ENCODE results near the gene SPON2.

- TF ChIP-seq TAF1 (IDR thresholded peaks at IDR 0.05; ENCODE audit: borderline replicate concordance, insufficient read depth, low read length) (no peak), FOXP2 (optimal IDR thresholded peaks at IDR 0.05; ENCODE audit: borderline replicate concordance, extremely low read depth, extremely low read length, insufficient read depth) (no peak), POLR2AphosphoS5 (IDR thresholded peaks at IDR 0.05; ENCODE audit: low read depth, low read length) (no peak), SIN3A (IDR thresholded peaks at IDR 0.05; ENCODE audit: borderline replicate concordance, insufficient read depth, low read length) (no peak)
- TF ChIP-seq, protein P1, sequence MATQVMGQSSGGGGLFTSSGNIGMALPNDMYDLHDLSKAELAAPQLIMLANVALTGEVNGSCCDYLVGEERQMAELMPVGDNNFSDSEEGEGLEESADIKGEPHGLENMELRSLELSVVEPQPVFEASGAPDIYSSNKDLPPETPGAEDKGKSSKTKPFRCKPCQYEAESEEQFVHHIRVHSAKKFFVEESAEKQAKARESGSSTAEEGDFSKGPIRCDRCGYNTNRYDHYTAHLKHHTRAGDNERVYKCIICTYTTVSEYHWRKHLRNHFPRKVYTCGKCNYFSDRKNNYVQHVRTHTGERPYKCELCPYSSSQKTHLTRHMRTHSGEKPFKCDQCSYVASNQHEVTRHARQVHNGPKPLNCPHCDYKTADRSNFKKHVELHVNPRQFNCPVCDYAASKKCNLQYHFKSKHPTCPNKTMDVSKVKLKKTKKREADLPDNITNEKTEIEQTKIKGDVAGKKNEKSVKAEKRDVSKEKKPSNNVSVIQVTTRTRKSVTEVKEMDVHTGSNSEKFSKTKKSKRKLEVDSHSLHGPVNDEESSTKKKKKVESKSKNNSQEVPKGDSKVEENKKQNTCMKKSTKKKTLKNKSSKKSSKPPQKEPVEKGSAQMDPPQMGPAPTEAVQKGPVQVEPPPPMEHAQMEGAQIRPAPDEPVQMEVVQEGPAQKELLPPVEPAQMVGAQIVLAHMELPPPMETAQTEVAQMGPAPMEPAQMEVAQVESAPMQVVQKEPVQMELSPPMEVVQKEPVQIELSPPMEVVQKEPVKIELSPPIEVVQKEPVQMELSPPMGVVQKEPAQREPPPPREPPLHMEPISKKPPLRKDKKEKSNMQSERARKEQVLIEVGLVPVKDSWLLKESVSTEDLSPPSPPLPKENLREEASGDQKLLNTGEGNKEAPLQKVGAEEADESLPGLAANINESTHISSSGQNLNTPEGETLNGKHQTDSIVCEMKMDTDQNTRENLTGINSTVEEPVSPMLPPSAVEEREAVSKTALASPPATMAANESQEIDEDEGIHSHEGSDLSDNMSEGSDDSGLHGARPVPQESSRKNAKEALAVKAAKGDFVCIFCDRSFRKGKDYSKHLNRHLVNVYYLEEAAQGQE (IDR thresholded peaks at IDR 0.05; ENCODE audit: insufficient read depth in 1 of 2, low read depth in 2 of 2, low read length in 2 of 2), result no peak
These were observed 7.6 kb upstream of the SPON2 start for GRCh38 chr4:1179976-1180375.
